HFFc6 (cell line): ENCODE data around the gene DCAF4. TPM values are rescaled to one million over a fixed set of nuclear protein-coding genes. Genes with fewer than 3 reads are reported as not detected.
"Not testable (repeated sequence)": the region's sequence is repeated elsewhere in the genome, so short reads cannot be mapped to it uniquely, and the experiment has no call there.

Source experiments
- DNase-seq: peaks from one replicate; pipeline ENCODE4 v3.0.0-alpha.2; 2018
- H3K27ac Mint-ChIP-seq: 2 replicates; pipeline ENCODE4 v1.8.0; 2020; ENCODE audit warnings: mild to moderate bottlenecking, mixed read lengths
- H3K27me3 Mint-ChIP-seq: 2 replicates; pipeline ENCODE4 v1.8.0; 2021; ENCODE audit warnings: mild to moderate bottlenecking, moderate library complexity, mixed read lengths; ENCODE audit not compliant: insufficient read depth
- H3K36me3 Mint-ChIP-seq: 2 replicates; pipeline ENCODE4 v1.8.0; 2021; ENCODE audit warnings: low read depth, mixed read lengths
- H3K4me1 Mint-ChIP-seq: 2 replicates; pipeline ENCODE4 v1.8.0; 2020; ENCODE audit warnings: low read depth, mixed read lengths
- H3K4me3 Mint-ChIP-seq: 2 replicates; pipeline ENCODE4 v1.8.0; 2020; ENCODE audit warnings: mild to moderate bottlenecking, moderate library complexity, mixed read lengths
- H3K9me3 Mint-ChIP-seq: 2 replicates; pipeline ENCODE4 v1.8.0; 2020; ENCODE audit warnings: mild to moderate bottlenecking, mixed read lengths
- total RNA-seq, 6 experiments: library from RNA; stranded (reverse); fragmentation: NEBNext Ultra II Directional; extraction: Animal tissue kit (Norgen Biotek cat#: 25700); gene quantifications; 2 replicates in 1 of 6; 3 replicates in 5 of 6; pipeline ENCODE4 v1.2.3, GENCODE V29; 2021
- TF ChIP-seq, protein P1 (sequence below): fragments of 200-600 bp; sonication (generic); IDR thresholded peaks from 2 replicates; pipeline ENCODE4 v1.5.0; 2021; ENCODE audit warnings: antibody characterized with exemption, mild to moderate bottlenecking

Gene DCAF4
- total RNA-seq, 6 experiments from 2014 or later = 14.4 to 20.0 (median 16.2) TPM

DNA sequence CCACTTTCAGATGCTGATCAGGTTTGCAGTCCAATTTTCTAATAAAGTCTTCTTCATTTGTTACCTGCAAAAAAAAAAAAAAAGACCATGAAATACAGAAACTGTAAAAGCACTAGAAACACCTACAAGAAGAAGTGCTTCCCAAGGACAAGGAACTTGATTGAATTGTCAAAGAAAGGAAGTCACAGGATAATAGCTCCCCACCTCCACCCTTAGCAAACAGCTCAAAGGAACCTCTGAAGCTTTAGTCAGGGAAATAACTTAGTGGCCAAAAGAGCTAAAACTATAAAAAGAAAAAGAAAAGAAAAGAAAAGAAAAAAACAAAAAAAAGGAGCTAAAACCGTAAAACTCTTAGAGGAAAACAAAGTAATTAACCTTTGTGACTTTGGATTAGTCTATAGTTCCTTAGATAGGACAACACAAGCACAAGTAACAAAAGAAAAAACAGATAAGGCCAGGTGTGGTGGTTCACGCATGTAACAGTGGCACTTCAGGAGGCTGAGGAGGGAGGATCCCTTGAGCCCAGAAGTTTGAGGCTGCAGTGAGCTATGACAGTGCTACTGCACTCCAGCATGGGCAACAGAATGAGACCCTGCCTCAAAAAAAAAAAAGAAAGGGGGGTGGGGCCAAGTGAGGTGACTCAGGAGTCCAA is 72.1 kb downstream of the DCAF4 start:
- H3K27me3 Mint-ChIP-seq = no peaks in the 10 kb centered on the region
- DNase-seq = no peak
- TF ChIP-seq, protein P1, sequence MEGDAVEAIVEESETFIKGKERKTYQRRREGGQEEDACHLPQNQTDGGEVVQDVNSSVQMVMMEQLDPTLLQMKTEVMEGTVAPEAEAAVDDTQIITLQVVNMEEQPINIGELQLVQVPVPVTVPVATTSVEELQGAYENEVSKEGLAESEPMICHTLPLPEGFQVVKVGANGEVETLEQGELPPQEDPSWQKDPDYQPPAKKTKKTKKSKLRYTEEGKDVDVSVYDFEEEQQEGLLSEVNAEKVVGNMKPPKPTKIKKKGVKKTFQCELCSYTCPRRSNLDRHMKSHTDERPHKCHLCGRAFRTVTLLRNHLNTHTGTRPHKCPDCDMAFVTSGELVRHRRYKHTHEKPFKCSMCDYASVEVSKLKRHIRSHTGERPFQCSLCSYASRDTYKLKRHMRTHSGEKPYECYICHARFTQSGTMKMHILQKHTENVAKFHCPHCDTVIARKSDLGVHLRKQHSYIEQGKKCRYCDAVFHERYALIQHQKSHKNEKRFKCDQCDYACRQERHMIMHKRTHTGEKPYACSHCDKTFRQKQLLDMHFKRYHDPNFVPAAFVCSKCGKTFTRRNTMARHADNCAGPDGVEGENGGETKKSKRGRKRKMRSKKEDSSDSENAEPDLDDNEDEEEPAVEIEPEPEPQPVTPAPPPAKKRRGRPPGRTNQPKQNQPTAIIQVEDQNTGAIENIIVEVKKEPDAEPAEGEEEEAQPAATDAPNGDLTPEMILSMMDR = no peak
- no peak overlapping the region for H3K4me3 Mint-ChIP-seq
- H3K27ac Mint-ChIP-seq = no peak overlapping the region
- peaks cover 33% of the 10 kb centered on the region for H3K36me3 Mint-ChIP-seq
- no peaks in the 10 kb centered on the region; the same call in 1 of the 2 replicates for H3K4me1 Mint-ChIP-seq
- no peaks in the 10 kb centered on the region for H3K9me3 Mint-ChIP-seq

DNA sequence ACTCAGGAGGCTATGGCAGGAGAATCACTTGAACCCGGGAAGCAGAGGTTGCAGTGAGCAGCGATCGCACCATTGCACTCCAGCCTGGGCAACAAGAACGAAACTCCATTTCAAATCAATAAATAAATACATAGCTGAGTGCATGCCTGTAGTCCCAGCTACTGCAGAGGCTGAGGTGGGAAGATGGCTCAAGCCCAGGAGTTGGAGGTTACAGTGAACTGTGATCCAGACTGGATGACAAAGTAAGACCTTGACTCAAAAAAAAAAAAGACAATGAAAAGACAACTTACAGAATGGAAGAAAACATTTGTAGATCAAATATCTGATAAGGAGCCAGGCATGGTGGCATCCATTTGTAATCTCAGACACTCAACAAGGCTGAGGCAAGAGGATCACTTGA is 73.1 kb downstream of the DCAF4 start:
- no peak overlapping the region for H3K4me3 Mint-ChIP-seq
- no peak for DNase-seq
- H3K4me1 Mint-ChIP-seq = no peaks in the 10 kb centered on the region; the same call in 1 of the 2 replicates
- peaks cover 37% of the 10 kb centered on the region for H3K36me3 Mint-ChIP-seq
- no peak overlapping the region for H3K27ac Mint-ChIP-seq
- H3K27me3 Mint-ChIP-seq = no peaks in the 10 kb centered on the region
- TF ChIP-seq, protein P1 = no peak
- H3K9me3 Mint-ChIP-seq = no peaks in the 10 kb centered on the region

DNA sequence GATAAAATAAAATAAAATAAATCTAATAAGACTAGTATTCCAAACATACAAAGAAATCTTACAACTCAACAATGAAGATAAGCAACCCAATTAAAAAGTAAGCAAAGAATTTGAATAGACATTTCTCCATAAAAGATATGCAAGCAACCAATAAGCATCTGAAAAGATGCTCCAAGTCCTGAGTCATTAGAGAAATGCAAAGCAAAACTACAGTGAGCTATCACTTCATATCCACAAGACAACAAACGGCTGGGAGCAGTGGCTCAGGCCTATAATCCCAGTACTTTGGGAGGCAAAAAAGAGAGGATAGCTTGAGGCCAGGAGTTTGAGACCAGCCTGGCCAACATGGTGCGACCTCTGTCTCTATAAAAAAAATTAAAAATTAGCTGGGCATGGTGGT is 73.8 kb downstream of the DCAF4 start:
- Mint-ChIP-seq H3K4me3 (no peak overlapping the region), H3K9me3 (no peaks in the 10 kb centered on the region), H3K36me3 (peaks cover 32% of the 10 kb centered on the region), H3K27me3 (no peaks in the 10 kb centered on the region), H3K27ac (no peak overlapping the region), H3K4me1 (no peaks in the 10 kb centered on the region; the same call in 1 of the 2 replicates)
- TF ChIP-seq, protein P1 = no peak
- DNase-seq = no peak

DNA sequence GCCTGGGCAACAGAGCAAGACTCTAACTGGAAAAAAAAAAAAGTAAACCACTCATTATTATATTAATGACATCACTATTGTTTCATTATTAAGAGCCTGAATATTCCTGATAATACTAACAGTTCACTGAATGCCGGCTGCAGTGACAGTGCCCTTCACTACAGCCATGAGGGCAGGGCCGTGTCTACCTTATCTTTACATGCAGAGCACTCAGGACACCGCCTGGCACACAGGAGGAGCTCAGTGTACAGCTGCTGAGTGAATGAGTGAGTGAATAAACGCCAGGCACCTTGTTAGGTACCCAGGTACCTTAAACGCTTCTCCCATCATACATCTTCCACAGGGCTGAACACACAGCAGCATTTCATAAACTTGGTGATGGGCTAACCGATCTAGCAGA is 77.4 kb downstream of the DCAF4 start:
- H3K27me3 Mint-ChIP-seq = no peaks in the 10 kb centered on the region; the same call in 1 of the 2 replicates
- no peak overlapping the region for H3K27ac Mint-ChIP-seq
- H3K4me3 Mint-ChIP-seq = no peak overlapping the region
- TF ChIP-seq, protein P1 = no peak
- peaks cover 6% of the 10 kb centered on the region for H3K4me1 Mint-ChIP-seq
- H3K9me3 Mint-ChIP-seq = no peaks in the 10 kb centered on the region
- peaks cover 9% of the 10 kb centered on the region for H3K36me3 Mint-ChIP-seq
- no peak for DNase-seq

DNA sequence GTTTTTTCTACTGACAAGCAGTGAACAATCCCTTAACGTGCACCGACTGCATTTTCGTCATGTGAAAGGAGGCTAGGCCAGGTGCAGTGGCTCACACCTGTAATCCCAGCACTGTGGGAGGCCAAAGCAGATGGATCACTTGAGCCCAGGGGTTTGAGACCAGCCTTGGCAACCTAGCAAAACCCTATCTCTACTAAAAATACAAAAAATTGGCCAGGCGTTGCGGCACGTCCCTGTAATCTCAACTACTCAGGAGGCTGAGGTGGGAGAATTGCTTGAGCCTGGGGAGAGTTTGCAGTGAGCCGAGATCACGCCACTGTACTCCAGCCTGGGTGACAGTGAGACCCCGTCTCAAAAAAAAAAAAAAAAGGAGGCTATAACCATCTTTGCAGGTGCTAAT is 78.4 kb downstream of the DCAF4 start:
- Mint-ChIP-seq H3K36me3 (peaks cover 14% of the 10 kb centered on the region), H3K4me1 (peaks cover 10% of the 10 kb centered on the region)
- not testable (repeated sequence) for H3K27me3 Mint-ChIP-seq, H3K9me3 Mint-ChIP-seq, DNase-seq, H3K27ac Mint-ChIP-seq, H3K4me3 Mint-ChIP-seq

DNA sequence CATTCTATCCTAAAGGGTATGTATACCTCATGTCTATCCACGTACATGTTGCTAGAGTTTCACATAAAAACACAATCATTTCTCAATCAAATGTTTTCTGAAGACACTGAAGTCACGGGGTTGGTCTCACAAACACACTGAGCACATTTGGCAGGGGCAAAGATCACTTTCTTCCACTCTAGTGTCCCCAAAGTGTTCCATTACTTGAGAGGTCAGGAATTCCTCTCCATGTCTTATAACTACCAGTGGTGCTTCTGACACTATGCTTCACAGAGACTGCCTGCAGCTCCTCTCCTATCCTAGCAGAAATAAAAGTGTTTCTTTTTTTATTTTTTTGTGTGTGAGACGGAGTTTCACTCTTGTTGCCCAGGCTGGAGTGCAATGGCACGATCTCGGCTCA is 81.6 kb downstream of the DCAF4 start:
- TF ChIP-seq, protein P1 = no peak

More for the DNA sequence above, 81.6 kb downstream of the DCAF4 start:
- Mint-ChIP-seq H3K9me3 (no peaks in the 10 kb centered on the region), H3K27me3 (no peaks in the 10 kb centered on the region; the same call in 1 of the 2 replicates), H3K4me1 (peaks cover 10% of the 10 kb centered on the region), H3K27ac (0 out of 2 replicates have a peak overlapping the region, but pooled peaks have one; percentile 19), H3K36me3 (peaks cover 10% of the 10 kb centered on the region), H3K4me3 (no peak overlapping the region)
- DNase-seq = no peak
